SK-N-DZ (cell line): ENCODE data around the gene CDCA5.

Experiments
- DNase-seq: peaks from one replicate; pipeline ENCODE4 v3.0.0-alpha.2; 2015; ENCODE audit warnings: low spot score
- small RNA-seq, 2 experiments: library from RNA; depleted of rRNA; stranded (forward); fragments of <200 nt; gene quantifications; one replicate each; pipeline ENCODE3, GENCODE V24; 2014

Gene CDCA5

GRCh38 chr11:65045061-65045460 lies 38.8 kb downstream of the CDCA5 start:
- no peak for DNase-seq

GRCh38 chr11:65043881-65044501 lies 39.8 kb downstream of the CDCA5 start:
- no peak for DNase-seq

- DNase-seq, result no peak
Observed at GRCh38 chr11:65042891-65043290, 40.9 kb downstream of the CDCA5 start.

- DNase-seq, result peak; percentile 98
Observed at GRCh38 chr11:65040847-65041622, 42.8 kb downstream of the CDCA5 start, which contains the start of gene SAC3D1. TSS of gene SAC3D1 (plus strand) at chr11:65041210. CDS start at chr11:65041293, 83 bp downstream.

GRCh38 chr11:65040520-65040846 lies 43.4 kb downstream of the CDCA5 start:
- no peak for DNase-seq

- DNase-seq, result no peak
Observed at GRCh38 chr11:65036931-65037330, 46.9 kb downstream of the CDCA5 start.

- DNase-seq, result no peak
Observed at GRCh38 chr11:65035579-65035978, 48.3 kb downstream of the CDCA5 start.

- DNase-seq, result no peak
Observed at GRCh38 chr11:65034423-65034822, 49.4 kb downstream of the CDCA5 start.

GRCh38 chr11:65032216-65032615 lies 51.6 kb downstream of the CDCA5 start:
- peak; percentile 58 for DNase-seq

Small RNA genes lying within 50 kb of the gene (small RNA-seq; reads per million reads assigned to genes)
- gene SNX15, result 0 to 0.03 reads per million in 2 experiments
